Cardiac fibroblast (primary cell): Measurements from ENCODE around the gene VDR.
"Not testable (repeated sequence)": the region's sequence is repeated elsewhere in the genome, so short reads cannot be mapped to it uniquely, and the experiment has no call there.

Experiments
- DNase-seq, 2 donors: peaks; one replicate each; pipeline versions ENCODE4 v3.0.0 to v3.0.0-alpha.2; 2010; ENCODE audit warnings: low read depth in 2 of 2
- H3K4me3 ChIP-seq, 2 donors: replicated peaks in 1 of 2; 1 replicate in 1 of 2; 2 replicates in 1 of 2; pipeline ENCODE4 v1.5.1; 2011; ENCODE audit warnings: low read depth in 2 of 2, low read length in 2 of 2, mild to moderate bottlenecking in 2 of 2, moderate library complexity in 1 of 2
- TF ChIP-seq, protein P1 (sequence below): IDR thresholded peaks from one replicate; pipeline ENCODE4 v1.5.1; 2011; ENCODE audit warnings: low read depth, mild to moderate bottlenecking, low read length, inconsistent platforms

VDR gene

DNA sequence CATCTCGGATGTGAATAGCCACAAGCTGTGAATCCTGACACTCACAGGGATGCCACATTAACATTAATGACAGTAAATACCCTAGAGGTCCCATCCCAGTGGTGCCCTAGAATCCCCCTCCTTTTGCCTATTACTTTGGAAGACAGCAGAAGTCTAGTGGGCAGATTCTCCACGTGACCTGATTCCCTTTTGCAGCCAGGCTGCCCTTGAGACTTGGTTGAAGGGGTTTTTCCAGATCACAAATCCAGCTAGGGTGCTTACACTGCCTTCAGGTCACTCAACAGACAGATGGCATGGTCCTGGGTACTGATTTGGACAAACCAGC is 93.8 kb downstream of the VDR start:
- peak in 1 of 2 donors; percentile 15 for DNase-seq
- TF ChIP-seq, protein P1, sequence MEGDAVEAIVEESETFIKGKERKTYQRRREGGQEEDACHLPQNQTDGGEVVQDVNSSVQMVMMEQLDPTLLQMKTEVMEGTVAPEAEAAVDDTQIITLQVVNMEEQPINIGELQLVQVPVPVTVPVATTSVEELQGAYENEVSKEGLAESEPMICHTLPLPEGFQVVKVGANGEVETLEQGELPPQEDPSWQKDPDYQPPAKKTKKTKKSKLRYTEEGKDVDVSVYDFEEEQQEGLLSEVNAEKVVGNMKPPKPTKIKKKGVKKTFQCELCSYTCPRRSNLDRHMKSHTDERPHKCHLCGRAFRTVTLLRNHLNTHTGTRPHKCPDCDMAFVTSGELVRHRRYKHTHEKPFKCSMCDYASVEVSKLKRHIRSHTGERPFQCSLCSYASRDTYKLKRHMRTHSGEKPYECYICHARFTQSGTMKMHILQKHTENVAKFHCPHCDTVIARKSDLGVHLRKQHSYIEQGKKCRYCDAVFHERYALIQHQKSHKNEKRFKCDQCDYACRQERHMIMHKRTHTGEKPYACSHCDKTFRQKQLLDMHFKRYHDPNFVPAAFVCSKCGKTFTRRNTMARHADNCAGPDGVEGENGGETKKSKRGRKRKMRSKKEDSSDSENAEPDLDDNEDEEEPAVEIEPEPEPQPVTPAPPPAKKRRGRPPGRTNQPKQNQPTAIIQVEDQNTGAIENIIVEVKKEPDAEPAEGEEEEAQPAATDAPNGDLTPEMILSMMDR, result no peak
- H3K4me3 ChIP-seq, result no peak overlapping the region

DNA sequence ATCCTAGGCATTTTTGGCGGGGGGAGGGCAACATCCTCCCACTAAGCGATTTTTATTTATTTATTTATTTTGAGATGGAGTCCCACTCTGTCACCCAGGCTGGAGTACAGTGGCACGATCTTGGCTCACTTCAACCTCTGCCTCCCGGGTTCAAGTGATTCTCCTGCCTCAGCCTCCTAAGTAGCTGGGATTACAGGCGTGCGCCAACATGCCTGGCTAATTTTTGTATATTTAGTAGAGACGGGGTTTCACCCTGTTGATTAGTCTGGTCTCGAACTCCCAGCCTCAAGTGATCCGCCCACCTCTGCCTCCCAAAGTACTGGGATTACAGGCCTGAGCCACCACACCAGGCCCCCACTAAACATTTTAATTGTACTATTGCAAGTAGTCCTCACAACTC is 95.3 kb downstream of the VDR start:
- not testable (repeated sequence) for DNase-seq, H3K4me3 ChIP-seq

DNA sequence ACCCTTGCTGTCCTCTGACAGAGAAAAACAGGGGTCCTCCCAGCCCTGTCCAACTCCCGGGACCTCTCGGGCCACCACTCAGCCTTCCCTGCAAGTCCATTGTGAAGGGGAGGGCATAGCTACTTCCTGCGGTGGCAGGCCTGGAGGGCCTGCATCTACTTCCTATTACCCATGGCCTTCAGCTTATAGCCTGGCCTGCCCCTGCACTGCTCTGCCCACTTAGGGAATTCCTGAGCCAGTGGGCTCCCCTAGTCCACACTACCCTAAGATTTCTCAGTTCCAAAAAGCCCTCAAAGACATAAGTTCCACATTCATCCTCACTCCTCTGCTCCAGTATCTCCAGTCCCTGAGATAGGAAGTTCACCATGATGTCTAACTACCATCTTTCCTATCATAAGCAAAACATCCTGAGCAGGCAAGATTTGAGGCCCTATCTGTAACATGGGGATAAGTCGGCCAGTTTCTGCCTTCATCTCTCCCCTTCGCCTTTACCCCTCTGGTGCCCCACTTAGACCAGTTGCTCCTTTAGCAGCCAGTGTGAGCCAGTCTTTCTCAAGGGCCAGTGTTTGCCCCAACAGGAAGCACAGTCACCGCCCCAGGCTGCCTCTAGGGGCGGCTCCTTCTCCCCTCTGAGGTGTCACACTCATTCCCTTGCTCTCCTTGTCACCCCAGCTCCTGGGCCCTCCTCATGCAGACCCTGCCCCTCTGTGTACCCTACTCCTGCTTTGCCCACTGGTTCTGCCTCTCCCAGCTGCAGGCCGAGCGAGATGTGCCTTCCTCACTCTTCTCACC is 96.0 kb downstream of the VDR start:
- DNase-seq, result peak in 1 of 2 donors; percentile 58
- TF ChIP-seq, protein P1, result peak; percentile 36
- H3K4me3 ChIP-seq, result no peak overlapping the region

DNA sequence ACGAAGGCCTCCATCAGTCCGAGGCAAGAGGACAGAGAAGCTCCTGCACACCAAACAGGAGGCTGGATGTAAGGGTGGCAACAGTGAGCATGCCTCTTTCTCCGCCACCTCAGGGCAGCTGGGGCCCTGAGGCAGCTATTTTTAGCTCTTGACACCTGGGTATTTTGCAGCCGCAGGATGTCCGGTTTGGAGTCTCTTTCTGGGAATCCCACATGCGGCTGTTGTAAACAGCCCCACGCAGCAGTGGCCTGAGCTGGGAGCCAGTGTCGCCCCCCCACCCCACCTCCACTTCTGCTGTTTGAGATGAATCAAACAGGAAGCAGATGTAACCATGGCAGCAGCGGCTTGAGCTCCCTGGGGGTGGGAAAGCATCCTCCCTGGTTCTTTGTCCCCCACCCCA is 96.7 kb downstream of the VDR start:
- peak; percentile 69 for DNase-seq
- TF ChIP-seq, protein P1, result no peak
- no peak overlapping the region for H3K4me3 ChIP-seq

DNA sequence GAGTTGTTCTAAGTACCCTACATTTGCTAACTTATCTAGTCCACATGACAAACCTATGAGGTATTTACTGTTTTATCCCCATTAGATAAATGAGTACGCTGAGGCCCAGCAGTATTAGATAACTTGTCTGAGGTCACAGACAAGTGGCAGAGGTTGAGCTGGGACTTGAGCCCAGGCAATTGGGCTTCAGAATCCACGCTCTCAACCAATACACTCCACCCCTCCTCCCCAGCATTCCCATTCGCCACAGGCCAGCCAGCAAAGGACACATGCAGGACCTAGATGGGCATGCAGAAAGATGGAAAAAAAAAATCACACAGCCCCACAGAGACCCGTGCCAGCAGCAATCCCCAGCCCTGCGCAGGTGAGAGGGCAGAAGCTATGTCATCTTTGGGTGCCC is 97.5 kb downstream of the VDR start:
- TF ChIP-seq, protein P1, result no peak
- H3K4me3 ChIP-seq, result no peak overlapping the region
- no peak for DNase-seq

DNA sequence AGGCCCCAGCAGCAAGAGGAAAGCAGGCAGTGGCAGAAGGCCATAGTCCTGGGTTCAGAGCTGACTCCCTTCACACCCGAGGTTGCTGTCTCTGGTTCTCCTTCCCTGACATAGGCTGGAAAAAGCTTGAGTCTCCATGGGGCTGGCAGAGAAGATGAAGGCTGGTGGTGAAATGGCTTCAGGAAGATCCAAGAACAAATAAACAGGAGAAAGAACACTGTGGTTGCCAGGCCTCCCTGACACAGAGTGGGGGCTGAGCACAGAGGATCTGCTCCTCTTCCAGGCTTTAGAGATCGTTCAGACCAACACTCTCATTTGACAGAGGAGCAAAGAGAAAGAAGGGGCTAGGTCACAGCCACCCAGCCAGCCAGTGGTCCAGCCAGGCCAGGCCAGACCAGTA is 99.4 kb downstream of the VDR start:
- DNase-seq, result peak in 1 of 2 donors; percentile 50
- H3K4me3 ChIP-seq, result no peak overlapping the region
- TF ChIP-seq, protein P1, result no peak

DNA sequence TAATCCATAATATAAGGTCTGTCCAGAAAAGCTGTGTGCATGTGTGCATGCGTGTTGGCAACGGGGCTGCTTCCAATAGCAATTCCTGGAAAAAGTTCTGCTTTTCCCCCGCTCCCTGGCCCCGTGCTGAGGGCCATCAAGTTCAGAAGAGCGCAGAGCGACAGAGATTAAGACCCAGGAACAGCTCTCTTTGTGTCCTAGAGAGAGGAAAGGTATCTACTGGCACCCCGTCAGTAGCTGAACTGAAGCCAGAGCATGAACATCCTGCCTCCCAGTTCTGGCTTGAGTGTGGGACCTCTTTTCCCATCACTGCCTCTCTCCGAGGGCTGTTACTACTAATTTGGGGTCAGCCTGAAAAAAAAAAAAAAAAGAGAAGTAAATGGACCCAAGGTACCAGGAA is 100.6 kb downstream of the VDR start:
- TF ChIP-seq, protein P1, result no peak
- no peak for DNase-seq
- H3K4me3 ChIP-seq, result no peak overlapping the region
